ENCODE measurements around the gene IL4R. TPM values are rescaled to one million over a fixed set of nuclear protein-coding genes. Genes with fewer than 3 reads are reported as not detected.

Gene IL4R
- total and polyA plus RNA-seq, 4 donors, result 15.5 to 61.9 (median 29.9) TPM

DNA sequence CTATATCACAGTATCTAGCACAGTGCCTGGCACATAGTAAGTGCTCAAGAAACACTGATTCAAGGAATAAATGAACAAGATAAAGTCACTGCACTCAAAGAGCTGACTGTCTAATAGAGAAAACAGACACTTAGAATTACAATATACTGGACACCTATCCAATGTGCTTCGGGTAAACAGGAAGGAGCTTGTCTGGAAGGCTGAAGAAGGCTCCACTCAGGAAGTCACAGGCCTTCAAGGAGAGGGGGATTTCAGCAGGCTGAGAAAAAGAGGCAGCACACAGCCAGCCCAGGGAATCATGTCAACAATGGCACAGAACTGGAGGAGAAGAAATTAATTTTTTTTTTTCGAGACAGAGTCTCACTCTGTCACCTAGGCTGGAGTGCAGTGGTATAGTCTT, 9.7 kb upstream of the IL4R start:
- H3K27ac ChIP-seq (ENCODE audit: low read depth in 1 of 2, low read length in 2 of 2), result no peak overlapping the region
- no peak overlapping the region for H3K4me3 ChIP-seq (ENCODE audit: low read depth in 1 of 3, low read length in 3 of 3)
- DNase-seq (ENCODE audit: low spot score), result no peak
- 72% methylated on average over 2 of the region's 2 CpGs for WGBS
- no peaks in the 10 kb centered on the region for H3K4me1 ChIP-seq (ENCODE audit: control insufficient read depth in 4 of 4, insufficient read depth in 4 of 4, low read length in 3 of 4)
- no peak overlapping the region for H3K9ac ChIP-seq (ENCODE audit: low read depth in 1 of 2, low read length in 2 of 2)
- no peaks in the 10 kb centered on the region for H3K27me3 ChIP-seq (ENCODE audit: control insufficient read depth in 4 of 4, insufficient read depth in 4 of 4, low read length in 3 of 4)
- H3K36me3 ChIP-seq (ENCODE audit: control insufficient read depth in 4 of 4, insufficient read depth in 3 of 4, low read depth in 1 of 4, low read length in 3 of 4), result no peaks in the 10 kb centered on the region
- no peak for TF ChIP-seq RAD21 (IDR thresholded peaks at IDR 0.05)
- TF ChIP-seq HNF4G (IDR thresholded peaks at IDR 0.05), result no peak
- no peak for TF ChIP-seq YY1 (IDR thresholded peaks at IDR 0.05)
- no peak for TF ChIP-seq TAF1 (conservative IDR thresholded peaks at IDR 0.05)
- no peak for TF ChIP-seq HNF4A (conservative IDR thresholded peaks at IDR 0.05)
- no peaks in the 10 kb centered on the region for H3K9me3 ChIP-seq (ENCODE audit: control insufficient read depth in 4 of 4, low read length in 3 of 4)

GRCh38 chr16:27304881-27305745, 8.7 kb upstream of the IL4R start:
- no peaks in the 10 kb centered on the region for H3K9me3 ChIP-seq (ENCODE audit: control insufficient read depth in 4 of 4, low read length in 3 of 4)
- H3K9ac ChIP-seq (ENCODE audit: low read depth in 1 of 2, low read length in 2 of 2), result no peak overlapping the region
- TF ChIP-seq GABPA (IDR thresholded peaks at IDR 0.05 in 1 of 2, conservative IDR thresholded peaks at IDR 0.05 in 1 of 2) (no peak), HNF4G (IDR thresholded peaks at IDR 0.05) (no peak), NR2F2 (IDR thresholded peaks at IDR 0.05) (no peak), MAX (IDR thresholded peaks at IDR 0.05) (no peak), RAD21 (IDR thresholded peaks at IDR 0.05) (no peak), YY1 (IDR thresholded peaks at IDR 0.05) (no peak)
- TF ChIP-seq, protein P1, sequence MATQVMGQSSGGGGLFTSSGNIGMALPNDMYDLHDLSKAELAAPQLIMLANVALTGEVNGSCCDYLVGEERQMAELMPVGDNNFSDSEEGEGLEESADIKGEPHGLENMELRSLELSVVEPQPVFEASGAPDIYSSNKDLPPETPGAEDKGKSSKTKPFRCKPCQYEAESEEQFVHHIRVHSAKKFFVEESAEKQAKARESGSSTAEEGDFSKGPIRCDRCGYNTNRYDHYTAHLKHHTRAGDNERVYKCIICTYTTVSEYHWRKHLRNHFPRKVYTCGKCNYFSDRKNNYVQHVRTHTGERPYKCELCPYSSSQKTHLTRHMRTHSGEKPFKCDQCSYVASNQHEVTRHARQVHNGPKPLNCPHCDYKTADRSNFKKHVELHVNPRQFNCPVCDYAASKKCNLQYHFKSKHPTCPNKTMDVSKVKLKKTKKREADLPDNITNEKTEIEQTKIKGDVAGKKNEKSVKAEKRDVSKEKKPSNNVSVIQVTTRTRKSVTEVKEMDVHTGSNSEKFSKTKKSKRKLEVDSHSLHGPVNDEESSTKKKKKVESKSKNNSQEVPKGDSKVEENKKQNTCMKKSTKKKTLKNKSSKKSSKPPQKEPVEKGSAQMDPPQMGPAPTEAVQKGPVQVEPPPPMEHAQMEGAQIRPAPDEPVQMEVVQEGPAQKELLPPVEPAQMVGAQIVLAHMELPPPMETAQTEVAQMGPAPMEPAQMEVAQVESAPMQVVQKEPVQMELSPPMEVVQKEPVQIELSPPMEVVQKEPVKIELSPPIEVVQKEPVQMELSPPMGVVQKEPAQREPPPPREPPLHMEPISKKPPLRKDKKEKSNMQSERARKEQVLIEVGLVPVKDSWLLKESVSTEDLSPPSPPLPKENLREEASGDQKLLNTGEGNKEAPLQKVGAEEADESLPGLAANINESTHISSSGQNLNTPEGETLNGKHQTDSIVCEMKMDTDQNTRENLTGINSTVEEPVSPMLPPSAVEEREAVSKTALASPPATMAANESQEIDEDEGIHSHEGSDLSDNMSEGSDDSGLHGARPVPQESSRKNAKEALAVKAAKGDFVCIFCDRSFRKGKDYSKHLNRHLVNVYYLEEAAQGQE (IDR thresholded peaks at IDR 0.05), result no peak
- TF ChIP-seq, protein P2, sequence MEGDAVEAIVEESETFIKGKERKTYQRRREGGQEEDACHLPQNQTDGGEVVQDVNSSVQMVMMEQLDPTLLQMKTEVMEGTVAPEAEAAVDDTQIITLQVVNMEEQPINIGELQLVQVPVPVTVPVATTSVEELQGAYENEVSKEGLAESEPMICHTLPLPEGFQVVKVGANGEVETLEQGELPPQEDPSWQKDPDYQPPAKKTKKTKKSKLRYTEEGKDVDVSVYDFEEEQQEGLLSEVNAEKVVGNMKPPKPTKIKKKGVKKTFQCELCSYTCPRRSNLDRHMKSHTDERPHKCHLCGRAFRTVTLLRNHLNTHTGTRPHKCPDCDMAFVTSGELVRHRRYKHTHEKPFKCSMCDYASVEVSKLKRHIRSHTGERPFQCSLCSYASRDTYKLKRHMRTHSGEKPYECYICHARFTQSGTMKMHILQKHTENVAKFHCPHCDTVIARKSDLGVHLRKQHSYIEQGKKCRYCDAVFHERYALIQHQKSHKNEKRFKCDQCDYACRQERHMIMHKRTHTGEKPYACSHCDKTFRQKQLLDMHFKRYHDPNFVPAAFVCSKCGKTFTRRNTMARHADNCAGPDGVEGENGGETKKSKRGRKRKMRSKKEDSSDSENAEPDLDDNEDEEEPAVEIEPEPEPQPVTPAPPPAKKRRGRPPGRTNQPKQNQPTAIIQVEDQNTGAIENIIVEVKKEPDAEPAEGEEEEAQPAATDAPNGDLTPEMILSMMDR (IDR thresholded peaks at IDR 0.05; ENCODE audit: low read depth, low read length, missing input control), result no peak
- 53% methylated on average over 5 of the region's 5 CpGs for WGBS
- H3K36me3 ChIP-seq (ENCODE audit: control insufficient read depth in 4 of 4, insufficient read depth in 3 of 4, low read depth in 1 of 4, low read length in 3 of 4), result no peaks in the 10 kb centered on the region
- H3K4me3 ChIP-seq (ENCODE audit: low read depth in 1 of 3, low read length in 3 of 3), result no peak overlapping the region
- no peaks in the 10 kb centered on the region for H3K27me3 ChIP-seq (ENCODE audit: control insufficient read depth in 4 of 4, insufficient read depth in 4 of 4, low read length in 3 of 4)
- H3K4me1 ChIP-seq (ENCODE audit: control insufficient read depth in 4 of 4, insufficient read depth in 4 of 4, low read length in 3 of 4), result no peaks in the 10 kb centered on the region
- no peak overlapping the region for H3K27ac ChIP-seq (ENCODE audit: low read depth in 1 of 2, low read length in 2 of 2)
- DNase-seq (ENCODE audit: low spot score), result no peak
